Activated gamma-delta T cell (primary cell): Measurements from ENCODE around the gene CEP55.
"Not testable (repeated sequence)": the region's sequence is repeated elsewhere in the genome, so short reads cannot be mapped to it uniquely, and the experiment has no call there.

ENCODE experiments used
- DNase-seq: peaks from one replicate; lab custom pipeline; 2025; lab: John Stamatoyannopoulos, UW

CEP55 gene

DNA sequence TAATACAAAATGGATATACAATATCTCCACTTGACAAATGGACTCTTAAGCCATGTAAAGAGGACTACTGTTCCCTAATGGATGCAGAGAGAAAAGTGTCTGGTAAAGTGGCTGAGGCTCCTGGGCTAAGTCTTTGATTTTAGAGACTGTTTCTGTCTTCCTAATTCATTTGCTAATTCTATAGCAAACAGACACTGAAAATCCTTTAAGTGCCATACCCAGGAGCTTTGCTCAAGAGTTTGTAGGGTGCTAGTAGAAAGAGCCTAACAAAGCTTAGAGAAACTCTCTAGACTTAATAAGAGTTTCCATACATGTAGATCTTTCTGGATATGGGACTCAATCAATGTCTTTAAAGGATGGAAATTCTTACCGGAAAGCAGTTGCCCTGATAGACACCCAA lies 16.7 kb downstream of the CEP55 start:
- no peak for DNase-seq

- DNase-seq = no peak
These were observed 18.1 kb downstream of the CEP55 start for GRCh38 chr10:93514521-93514920.

DNA sequence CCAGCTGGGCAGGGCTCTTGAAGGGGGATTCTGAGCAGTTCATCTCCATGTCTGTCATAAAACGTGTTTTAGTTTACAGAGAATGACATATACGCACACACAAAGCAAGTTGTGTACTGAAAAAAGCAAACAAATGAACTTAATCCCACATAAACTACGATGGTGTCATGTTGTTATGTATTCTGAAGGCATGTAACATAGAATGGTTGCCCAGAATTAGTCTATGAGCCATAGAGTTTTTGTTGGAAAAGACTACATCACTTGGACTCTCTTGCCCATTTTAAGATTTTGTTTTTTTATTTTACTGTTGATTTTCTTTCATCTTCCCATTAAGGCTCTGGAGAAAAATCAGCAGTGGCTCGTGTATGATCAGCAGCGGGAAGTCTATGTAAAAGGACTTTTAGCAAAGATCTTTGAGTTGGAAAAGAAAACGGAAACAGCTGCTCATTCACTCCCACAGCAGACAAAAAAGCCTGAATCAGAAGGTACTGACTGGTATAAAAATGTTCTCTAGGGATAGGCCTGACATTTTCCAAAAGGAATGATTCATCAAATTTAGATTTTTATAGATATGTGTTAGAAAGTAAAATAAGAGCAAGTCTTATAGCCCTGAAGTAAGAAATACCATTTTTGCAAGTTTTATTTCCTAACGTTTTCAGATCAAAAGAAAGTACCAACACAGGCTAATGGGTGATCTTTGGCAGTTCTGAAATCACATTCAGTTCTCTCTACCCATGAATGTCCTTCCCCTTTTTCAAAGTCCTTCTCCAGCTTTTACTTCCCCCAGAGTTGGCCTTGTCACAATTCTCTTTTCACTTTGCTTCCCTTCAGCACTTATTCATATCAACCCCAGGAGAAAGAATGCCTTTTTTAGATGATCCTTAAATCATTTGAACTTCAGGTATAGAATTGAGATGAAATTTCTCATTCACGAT lies 18.9 kb downstream of the CEP55 start:
- DNase-seq = no peak

DNA sequence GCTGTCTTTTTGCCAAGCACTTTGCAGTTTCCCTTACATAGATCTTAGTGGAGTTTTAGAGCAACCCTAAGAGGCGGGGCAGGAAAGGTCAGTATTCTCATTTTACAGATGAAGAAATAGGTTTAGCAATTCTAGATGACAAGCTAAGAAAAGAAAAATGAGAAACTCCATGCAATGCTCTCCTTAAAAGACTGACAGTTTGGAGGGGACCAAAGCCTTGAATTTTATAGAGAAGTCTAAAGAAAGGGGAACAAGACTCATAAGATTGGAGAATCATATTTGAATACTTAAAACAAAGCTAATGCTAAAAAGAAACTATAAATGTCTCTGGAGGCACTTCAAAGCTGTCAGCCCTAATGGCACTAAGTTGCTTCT lies 19.6 kb downstream of the CEP55 start:
- no peak for DNase-seq

DNA sequence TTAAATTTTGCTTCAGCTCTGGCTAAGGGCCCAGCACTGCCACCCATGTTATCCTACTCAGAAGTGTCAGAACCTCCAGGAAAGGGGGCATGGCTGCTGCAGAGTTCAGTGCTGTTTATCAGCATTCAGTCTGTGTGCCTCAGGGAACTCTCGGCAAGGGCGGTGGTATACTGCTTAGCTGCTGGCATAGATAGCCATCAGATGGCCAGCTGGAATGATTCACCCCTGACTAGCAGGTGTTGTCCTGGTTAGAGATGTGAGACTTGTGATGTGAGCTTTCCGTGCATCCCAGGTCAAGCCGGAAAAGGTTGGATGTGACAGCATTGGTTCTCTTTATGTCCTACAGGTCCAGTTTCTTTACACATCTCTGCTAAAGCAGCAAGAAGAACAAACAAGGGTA lies 22.1 kb downstream of the CEP55 start:
- no peak for DNase-seq

DNA sequence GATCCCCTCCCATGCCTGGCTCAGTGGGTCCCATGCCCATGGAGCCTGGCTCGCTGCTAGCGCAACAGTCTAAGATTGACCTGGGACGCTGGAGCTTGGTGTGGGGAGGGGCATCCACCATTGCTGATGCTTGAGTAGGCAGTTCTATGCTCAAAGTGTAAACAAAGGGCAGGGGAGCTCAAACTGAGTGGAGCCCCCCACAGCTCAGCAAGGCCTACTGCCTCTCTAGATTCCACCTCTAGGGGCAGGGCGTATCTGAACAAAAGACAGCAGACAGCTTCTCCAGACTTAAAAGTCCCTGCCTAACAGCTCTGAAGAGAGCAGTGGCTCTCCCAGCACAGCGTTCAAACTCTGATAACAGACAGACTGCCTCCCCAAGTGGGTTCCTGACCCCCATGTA lies 38.9 kb downstream of the CEP55 start:
- DNase-seq = no peak

GRCh38 chr10:93540871-93541270 lies 44.5 kb downstream of the CEP55 start:
- not testable (repeated sequence) for DNase-seq

GRCh38 chr10:93541402-93542357 lies 45.3 kb downstream of the CEP55 start:
- DNase-seq = no peak

DNA sequence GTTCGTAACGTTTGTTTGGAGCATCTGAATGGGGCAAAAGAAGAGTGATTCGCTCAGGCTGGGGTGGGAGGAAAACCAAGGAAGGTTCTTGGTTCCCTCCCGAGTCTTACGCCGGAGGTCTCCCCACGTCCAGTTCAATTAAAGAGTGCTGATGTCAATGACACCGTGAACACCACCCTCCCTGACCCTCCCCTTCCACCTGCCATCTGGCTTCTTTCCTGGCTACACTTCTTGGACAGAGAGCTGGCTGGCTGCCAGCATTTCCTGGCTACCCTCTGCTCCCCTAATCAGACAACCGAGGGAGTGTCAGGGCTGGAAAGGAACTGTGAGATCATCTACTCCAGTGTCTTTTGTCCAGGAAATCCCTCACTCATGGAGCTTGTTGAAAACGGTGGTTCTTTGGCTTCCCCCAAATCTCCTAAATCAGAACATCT lies 46.0 kb downstream of the CEP55 start:
- DNase-seq = no peak

- not testable (repeated sequence) for DNase-seq
These were observed 50.6 kb downstream of the CEP55 start for GRCh38 chr10:93546995-93547394.

DNA sequence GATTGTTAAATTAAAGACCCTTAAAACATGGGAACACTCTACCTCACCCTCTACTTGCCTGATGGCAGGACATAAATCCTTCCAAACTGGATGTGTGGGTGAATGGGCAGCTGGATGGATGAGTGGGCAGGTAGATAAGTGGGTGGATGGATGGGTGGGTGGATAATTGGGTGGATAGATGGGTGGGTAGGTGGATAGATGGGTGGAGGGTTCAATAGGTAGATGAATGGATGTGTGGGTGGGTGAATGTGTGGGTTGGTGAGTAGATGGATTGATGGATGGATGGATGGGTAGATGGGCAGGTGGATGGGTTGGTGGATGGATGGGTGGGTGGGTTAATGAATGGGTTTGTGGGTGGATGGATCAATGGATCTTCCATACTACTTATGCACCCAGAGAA lies 51.1 kb downstream of the CEP55 start:
- no peak for DNase-seq

DNA sequence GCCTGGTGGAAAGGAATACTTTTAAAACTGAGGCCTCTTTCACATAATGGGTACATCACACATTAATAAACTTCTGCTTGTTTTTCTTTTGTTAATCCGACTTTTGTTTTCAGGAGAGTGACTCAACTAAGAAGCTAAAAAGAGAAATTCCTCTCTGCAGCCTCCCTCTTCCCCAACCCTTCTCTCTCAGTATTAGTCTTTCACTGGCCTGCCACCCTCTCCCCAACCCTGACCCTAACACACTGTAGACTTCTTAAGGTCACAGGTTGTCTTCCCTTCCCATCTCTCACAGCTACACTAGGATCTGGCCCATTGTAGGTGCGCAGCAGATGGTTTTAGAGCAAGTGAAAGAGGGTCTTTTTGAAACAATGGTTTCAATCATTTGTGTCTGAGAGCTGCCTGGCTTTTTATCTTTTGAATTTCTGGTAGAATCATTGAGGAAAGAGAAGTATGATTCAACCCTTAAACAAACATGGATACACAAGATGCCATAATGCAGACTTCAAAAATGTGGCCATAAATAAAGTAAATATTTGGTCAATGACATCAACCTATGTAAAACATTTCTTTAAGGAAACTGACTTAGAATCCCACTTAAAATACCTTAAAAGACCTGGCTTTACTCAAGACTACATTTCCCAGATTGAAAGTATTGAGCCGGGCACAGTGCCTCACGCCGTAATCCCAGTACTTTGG lies 52.1 kb downstream of the CEP55 start:
- DNase-seq = no peak

GRCh38 chr10:93550606-93551005 lies 54.2 kb downstream of the CEP55 start:
- no peak for DNase-seq

DNA sequence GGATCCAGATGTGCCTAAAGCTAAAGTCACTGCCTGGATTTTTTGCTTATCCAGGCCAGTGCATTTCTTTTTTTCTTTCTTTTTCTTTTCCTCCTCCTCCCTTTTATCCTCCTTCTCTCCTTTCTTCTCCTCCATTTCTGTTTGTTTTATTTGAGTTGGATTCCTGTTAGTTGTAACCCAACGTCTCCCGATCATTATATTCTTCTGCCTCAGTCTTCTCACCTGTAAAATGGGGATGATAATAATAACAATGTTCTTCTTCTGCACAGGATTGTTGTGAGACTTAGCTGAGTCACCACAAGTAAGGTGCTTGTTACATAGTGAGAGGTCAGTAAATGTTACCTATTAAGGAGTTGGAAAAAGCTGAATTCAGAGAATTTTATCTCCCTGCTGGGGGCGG lies 56.4 kb downstream of the CEP55 start:
- DNase-seq = no peak

DNA sequence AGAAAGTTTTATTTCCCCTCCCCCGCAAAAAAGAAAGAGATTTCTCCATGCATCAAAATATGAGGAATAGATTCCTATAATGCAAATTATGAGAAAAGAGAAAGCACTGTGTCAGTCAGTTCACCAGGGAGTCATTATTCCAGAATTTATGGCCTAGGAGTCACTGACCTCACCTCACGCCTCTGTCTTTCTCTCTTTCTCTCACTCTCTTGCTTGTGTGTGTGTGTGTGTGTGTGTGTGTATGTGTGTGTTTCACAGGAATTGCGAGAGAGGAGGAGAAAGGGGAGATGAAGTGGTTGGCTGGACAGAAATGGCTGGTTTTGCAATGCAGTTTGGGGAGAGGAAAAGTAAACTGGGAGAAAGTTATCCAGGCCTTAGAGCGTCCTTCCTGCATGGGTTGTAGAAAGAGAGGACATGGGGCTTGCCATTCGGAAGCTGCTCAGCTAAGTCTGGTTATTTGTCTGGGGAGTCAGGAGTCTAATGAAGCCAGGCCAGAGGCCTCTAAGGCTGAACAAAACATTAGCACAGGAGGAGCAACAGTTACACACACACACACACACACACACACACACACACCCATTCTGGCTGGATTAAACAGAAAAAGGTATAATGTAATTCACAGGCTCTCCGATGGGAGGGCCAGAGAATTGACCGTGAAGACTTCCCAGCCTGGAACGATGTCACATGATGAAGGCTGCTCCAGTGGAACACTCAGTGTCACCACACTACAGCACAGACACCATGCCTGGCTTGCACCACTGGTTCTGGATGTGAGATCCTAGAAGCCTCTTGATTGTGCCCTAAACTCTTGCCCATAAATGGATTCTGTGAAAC lies 57.3 kb downstream of the CEP55 start:
- DNase-seq = no peak

DNA sequence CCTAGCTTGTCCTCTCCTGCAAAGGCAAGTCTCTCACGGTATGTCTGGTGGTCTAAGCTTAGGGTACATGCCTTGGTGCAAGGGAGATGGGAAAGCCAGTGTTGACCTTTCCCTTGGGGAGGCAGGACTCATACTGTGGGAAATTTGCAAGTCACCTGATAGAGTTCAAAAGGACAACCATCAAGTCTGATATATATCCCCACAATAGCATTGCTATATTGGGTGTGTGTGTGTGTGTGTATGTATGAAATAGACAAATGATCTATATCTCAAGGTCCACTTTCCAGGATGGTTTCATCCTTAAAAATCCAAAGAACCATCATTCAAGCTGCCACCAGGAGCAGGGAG lies 57.9 kb downstream of the CEP55 start:
- no peak for DNase-seq

DNA sequence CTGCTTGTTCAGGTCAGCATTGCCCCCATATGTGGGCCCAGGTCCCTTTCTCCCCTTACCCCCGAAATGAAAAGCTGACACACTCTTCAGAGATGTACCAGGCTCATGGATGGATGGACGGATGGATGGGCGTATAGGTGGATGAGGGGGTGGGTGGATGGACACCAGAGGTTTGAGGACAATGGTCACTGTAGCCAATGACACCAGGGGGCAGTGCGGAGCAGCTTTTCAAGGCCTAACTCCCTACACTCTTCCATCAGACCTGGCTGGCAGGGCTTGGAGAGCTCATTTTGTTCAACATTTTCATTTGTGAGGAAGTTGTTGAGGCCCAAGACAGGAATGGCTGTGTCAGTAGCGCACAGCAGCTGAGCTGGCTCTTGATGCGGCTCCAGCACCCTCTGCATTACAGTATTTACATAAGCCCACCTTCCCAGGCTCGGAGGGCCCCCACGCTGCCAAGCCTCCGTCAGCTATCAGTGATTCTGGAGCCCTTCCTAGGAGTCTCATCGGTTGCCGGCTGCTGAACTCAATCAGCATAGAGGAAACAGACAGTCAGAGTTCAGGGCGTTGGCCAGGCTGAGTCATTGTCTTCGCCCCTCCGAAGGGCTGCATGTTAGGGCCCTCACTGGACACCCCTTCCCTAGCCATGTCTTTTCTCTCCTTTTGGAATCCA lies 58.5 kb downstream of the CEP55 start:
- no peak for DNase-seq

GRCh38 chr10:93559490-93559889 lies 63.1 kb downstream of the CEP55 start:
- no peak for DNase-seq

GRCh38 chr10:93560541-93560940 lies 64.1 kb downstream of the CEP55 start:
- no peak for DNase-seq

DNA sequence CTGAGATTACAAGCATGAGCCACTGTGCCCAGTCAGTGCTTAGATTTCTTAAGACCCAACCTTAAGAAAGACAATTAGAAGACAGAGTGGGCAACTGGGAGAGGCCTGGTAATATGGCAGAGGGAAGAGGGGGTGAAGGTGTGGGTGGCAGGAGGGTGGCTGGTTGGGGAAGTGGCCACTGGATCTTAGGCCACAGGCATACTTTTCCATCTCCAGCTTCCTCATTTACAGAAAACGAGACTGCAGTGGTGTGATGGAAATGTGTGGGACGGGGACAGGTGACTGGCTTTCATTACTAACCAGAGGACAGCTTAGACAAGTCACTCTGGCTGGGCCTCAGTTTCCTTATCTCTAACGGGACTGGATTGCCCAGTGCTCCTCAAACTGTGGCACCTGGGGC lies 69.0 kb downstream of the CEP55 start:
- no peak for DNase-seq
